ENCODE measurements around the gene MYH11.

DNA sequence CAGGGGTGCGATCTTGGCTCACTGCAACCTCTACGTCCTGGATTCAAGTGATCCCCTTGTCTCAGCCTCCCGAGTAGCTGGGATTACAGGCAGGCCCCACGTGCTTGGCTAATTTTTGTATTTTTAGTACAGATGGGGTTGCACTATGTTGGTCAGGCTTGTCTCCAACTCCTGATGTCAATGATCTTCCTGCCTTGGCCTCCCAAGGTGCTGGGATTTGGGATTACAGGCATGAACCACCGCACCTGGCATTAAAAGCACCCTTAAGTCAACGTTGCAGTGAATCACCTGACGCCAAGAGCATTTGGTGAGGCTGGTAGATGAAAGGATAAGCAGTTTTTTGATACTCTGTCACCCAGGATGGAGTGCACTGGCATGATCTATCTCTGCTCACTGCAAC, 147.8 kb downstream of the MYH11 start:
- TF ChIP-seq EZH2 (IDR thresholded peaks at IDR 0.05; ENCODE audit: low read length): no peak
- no peak for TF ChIP-seq CTCF (optimal IDR thresholded peaks at IDR 0.05 in 1 of 3, IDR thresholded peaks at IDR 0.05 in 1 of 3, conservative IDR thresholded peaks at IDR 0.05 in 1 of 3; ENCODE audit: extremely low read depth in 1 of 3, insufficient read depth in 2 of 3, low read length in 3 of 3)
